ENCODE results near the gene ARHGAP25.

The ARHGAP25 gene

GRCh38 chr2:68719912-68720311, 14.7 kb upstream of the ARHGAP25 start:
- no peak for DNase-seq

- DNase-seq: no peak
Measured at GRCh38 chr2:68720665-68721064, 13.9 kb upstream of the ARHGAP25 start.

GRCh38 chr2:68721482-68722101, 13.0 kb upstream of the ARHGAP25 start:
- no peak for DNase-seq

- DNase-seq: no peak
Measured at GRCh38 chr2:68722712-68723111, 11.9 kb upstream of the ARHGAP25 start.

- no peak for DNase-seq
Measured at GRCh38 chr2:68723181-68723580, 11.4 kb upstream of the ARHGAP25 start.

- DNase-seq: peak in 1 of 2 experiments; percentile 11
Measured at GRCh38 chr2:68726100-68726499, 8.5 kb upstream of the ARHGAP25 start.

GRCh38 chr2:68726608-68727367, 7.8 kb upstream of the ARHGAP25 start:
- DNase-seq: no peak

GRCh38 chr2:68727683-68728375, 6.8 kb upstream of the ARHGAP25 start:
- DNase-seq: no peak

- no peak for DNase-seq
Measured at GRCh38 chr2:68730828-68731227, 3.8 kb upstream of the ARHGAP25 start.

GRCh38 chr2:68732036-68732932, 2.3 kb upstream of the ARHGAP25 start:
- no peak for DNase-seq

- no peak for DNase-seq
Measured at GRCh38 chr2:68733365-68733764, 1.2 kb upstream of the ARHGAP25 start.

GRCh38 chr2:68734176-68734575, 435 bp upstream of the ARHGAP25 start:
- DNase-seq: no peak

- DNase-seq: no peak
Measured at GRCh38 chr2:68736086-68736485, 1.5 kb downstream of the ARHGAP25 start.

GRCh38 chr2:68737711-68738110, 3.1 kb downstream of the ARHGAP25 start:
- no peak for DNase-seq

- DNase-seq: no peak
Measured at GRCh38 chr2:68738906-68739594, 4.4 kb downstream of the ARHGAP25 start.

- DNase-seq: no peak
Measured at GRCh38 chr2:68739595-68740399, 5.2 kb downstream of the ARHGAP25 start.

GRCh38 chr2:68740400-68740914, 5.8 kb downstream of the ARHGAP25 start:
- no peak for DNase-seq

GRCh38 chr2:68741238-68741637, 6.6 kb downstream of the ARHGAP25 start:
- no peak for DNase-seq

GRCh38 chr2:68741805-68742306, 7.2 kb downstream of the ARHGAP25 start:
- no peak for DNase-seq

GRCh38 chr2:68742626-68743415, 8.2 kb downstream of the ARHGAP25 start:
- no peak for DNase-seq

Data from NCI-H2081 (cell line).